Cardiac fibroblast (primary cell): ENCODE results near the gene SYT6.

Experiments used
- DNase-seq, 2 donors: peaks; one replicate each; pipeline versions ENCODE4 v3.0.0 to v3.0.0-alpha.2; 2010; ENCODE audit warnings: low read depth in 2 of 2
- H3K4me3 ChIP-seq, 2 donors: replicated peaks in 1 of 2; 1 replicate in 1 of 2; 2 replicates in 1 of 2; pipeline ENCODE4 v1.5.1; 2011; ENCODE audit warnings: low read depth in 2 of 2, low read length in 2 of 2, mild to moderate bottlenecking in 2 of 2, moderate library complexity in 1 of 2
- TF ChIP-seq, protein P1 (sequence below): IDR thresholded peaks from one replicate; pipeline ENCODE4 v1.5.1; 2011; ENCODE audit warnings: low read depth, mild to moderate bottlenecking, low read length, inconsistent platforms

Gene SYT6

DNA sequence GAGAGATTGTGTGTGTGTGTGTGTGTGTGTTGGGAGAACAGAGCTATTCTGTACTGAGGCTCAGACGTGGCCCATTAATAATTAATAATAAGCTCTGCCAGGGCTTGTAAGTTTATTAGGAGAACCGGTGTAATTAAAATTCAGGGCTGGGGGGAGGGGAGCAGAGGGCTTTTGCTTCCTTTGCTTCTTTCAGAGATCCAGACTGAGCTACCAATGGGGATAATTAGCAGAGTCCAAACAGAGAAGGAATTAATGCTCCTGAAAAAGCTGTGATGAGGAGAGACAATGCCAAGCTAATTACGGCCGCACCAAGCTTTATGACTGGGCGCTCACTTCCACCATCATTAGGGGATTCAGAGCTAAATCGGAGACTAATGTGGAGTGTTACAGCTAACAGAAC, 4.5 kb downstream of the SYT6 start:
- TF ChIP-seq, protein P1, sequence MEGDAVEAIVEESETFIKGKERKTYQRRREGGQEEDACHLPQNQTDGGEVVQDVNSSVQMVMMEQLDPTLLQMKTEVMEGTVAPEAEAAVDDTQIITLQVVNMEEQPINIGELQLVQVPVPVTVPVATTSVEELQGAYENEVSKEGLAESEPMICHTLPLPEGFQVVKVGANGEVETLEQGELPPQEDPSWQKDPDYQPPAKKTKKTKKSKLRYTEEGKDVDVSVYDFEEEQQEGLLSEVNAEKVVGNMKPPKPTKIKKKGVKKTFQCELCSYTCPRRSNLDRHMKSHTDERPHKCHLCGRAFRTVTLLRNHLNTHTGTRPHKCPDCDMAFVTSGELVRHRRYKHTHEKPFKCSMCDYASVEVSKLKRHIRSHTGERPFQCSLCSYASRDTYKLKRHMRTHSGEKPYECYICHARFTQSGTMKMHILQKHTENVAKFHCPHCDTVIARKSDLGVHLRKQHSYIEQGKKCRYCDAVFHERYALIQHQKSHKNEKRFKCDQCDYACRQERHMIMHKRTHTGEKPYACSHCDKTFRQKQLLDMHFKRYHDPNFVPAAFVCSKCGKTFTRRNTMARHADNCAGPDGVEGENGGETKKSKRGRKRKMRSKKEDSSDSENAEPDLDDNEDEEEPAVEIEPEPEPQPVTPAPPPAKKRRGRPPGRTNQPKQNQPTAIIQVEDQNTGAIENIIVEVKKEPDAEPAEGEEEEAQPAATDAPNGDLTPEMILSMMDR = no peak
- DNase-seq = no peak

DNA sequence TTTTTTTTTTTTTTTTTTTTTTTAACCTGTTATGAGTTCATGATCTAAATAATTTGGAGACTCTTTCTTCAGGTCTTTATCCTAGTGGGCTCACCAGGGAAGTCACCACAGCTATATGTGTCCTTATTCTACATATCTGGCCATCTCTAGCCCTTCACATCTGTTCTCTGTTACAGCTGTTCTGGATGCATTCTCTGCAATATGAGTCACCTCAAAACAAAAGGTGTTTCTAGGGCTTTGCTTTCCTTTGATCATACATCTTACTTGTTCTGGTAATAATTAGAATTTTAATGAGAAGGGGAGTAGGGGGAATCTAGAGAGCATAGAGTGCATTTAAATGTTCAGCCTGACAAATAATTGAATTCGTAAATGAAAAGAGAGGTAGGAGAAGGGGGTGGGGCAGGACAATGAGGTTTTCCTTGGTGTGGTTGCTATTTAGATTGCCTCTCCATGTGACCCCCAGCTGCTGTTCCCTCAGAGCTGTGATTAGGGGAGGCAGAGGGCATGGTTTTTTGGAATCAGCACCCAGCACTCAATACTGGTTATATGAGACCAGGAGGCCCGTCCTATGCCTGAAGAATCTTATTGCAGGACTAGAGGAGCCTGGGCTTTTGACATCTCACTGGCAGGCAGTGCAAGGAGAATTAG, 8.0 kb downstream of the SYT6 start:
- DNase-seq = peak in 1 of 2 donors; percentile 7
- TF ChIP-seq, protein P1 = no peak

More for the DNA sequence above, 4.5 kb downstream of the SYT6 start:
- H3K4me3 ChIP-seq = no peak overlapping the region

DNA sequence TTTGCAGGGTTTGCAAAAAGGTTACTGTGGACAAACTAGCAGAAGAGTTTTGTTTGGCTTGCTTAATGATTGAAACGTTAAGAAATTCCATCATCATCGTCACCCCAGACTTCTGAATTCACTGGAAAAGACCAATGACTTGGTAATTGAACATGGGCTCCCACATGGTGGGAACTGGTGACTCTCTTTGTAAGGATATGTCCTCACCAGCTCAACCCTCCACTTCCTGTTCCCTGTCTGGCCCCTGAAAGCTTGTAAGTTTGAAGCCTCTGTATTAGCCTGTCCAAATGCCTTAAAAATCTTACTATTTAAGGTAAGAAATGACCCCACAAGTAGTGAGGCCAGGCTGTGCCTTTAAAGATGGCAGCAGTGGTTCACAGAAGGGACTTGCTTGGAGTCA, 9.7 kb downstream of the SYT6 start:
- TF ChIP-seq, protein P1 = no peak
- no peak for DNase-seq
- no peak overlapping the region for H3K4me3 ChIP-seq

More for the DNA sequence above, 8.0 kb downstream of the SYT6 start:
- H3K4me3 ChIP-seq = no peak overlapping the region

DNA sequence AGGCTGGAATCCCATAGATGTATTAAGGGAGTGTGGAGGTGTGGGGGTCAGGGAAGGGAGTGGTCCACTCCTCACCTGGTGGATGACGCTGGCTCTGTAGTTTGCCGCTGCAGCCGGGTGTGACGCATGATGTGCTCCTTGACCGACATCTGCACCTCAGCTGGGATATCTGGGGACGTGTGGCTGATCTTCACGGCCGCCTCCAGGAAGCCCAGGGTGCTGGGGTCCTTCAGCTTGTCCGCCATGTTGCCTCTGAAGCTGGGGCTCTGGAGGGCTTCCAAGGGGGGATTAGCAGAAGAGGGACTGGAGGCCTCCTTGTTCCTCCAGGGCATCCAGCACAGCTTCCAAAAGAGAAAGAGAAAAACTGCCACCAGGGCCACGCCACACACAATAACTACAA, 14.1 kb downstream of the SYT6 start:
- no peak overlapping the region for H3K4me3 ChIP-seq
- TF ChIP-seq, protein P1 = no peak
- DNase-seq = no peak

DNA sequence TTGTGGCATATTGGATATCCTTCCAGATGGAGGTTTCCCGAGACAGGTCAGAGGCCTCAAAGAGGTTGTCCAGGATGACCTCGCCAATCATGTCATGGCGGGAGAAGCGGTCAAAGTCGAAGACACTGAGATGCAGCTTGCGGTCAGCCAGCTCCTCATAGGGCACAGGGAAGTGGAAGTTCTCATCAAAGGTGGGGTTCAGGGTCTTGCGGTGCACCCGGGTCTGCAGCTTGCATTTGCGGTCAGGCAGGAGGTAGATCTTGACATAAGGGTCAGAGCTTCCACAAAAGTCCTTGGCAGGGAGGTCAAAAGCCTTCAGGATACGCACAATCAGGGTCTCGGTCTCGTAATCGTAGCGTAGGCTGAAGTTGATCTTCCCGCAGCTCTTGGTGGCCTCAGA, 16.2 kb downstream of the SYT6 start:
- TF ChIP-seq, protein P1 = no peak
- no peak for DNase-seq
- no peak overlapping the region for H3K4me3 ChIP-seq

DNA sequence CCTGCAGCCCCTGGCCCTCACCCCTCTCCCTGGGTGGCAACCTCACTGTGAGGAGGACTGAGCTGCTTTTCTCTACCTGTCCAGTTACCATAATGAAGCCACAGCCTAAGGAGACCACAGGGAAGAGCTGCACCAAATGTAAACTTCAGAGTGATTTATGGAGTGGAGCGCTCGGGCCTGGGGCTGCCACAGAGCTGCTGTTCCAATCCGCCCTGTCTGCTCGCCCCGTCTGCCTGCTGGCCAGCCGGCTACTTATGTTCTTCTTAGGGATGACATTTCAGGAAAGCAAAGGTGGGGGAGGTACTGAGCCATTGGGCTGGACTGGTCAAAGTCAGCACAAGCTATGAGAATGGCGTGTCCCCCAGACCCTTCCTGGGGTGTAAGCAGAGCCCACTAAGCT, 17.9 kb downstream of the SYT6 start:
- DNase-seq = no peak
- no peak overlapping the region for H3K4me3 ChIP-seq
- TF ChIP-seq, protein P1 = no peak

DNA sequence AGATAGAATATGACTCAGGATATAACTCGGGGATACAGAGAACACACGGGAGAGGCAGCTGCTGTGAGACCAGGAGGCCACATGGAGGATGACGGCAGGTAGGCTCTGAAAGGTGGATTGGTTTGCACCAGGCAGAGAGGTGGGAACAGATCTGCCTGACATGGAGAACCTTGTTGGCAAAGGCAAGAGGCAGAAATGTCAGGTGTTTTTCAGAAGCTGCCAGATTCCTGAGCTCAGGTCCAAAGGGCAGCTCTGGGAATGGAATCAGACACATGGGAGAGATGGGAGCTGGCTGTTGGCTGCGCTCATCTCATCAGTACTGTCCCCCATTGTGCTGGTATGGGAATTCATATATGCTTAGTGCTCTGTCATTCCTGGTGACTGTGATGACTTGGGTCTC, 19.2 kb downstream of the SYT6 start:
- no peak for DNase-seq
- H3K4me3 ChIP-seq = no peak overlapping the region
- TF ChIP-seq, protein P1 = no peak
